H1 (cell line): ENCODE data around the gene FAM168B. TPM values are rescaled to one million over a fixed set of nuclear protein-coding genes. Genes with fewer than 3 reads are reported as not detected.

Source experiments
- CTCF ChIA-PET: fragments of 300-600 bp; sonication (Branson Sonifier 250); formaldehyde crosslinking; loops from one replicate; lab custom pipeline; 2021; ENCODE audit not compliant: partially characterized antibody; lab: Charles Lee
- POLR2A ChIA-PET: fragments of 300-600 bp; sonication (Branson Sonifier 250); formaldehyde crosslinking; loops from one replicate; lab custom pipeline; 2021; ENCODE audit warnings: inconsistent platforms; ENCODE audit not compliant: partially characterized antibody; lab: Charles Lee
- DNase-seq, 2 experiments: peaks; one replicate each; pipeline versions ENCODE4 v3.0.0 to v3.0.0-alpha.2; 2010 to 2022; ENCODE audit warnings: low spot score in 2 of 2, low read depth in 1 of 2, mixed read lengths in 1 of 2
- FAIRE-seq: peaks from 2 replicates; lab custom pipeline; 2011; peaks lifted over from hg19 to GRCh38; lab: Jason Lieb, UNC
- H2AFZ ChIP-seq: 2 replicates; pipeline ENCODE4 v1.8.1; 2012; ENCODE audit warnings: low read length, inconsistent platforms
- H2AK5ac ChIP-seq: 2 replicates; pipeline ENCODE4 v1.6.1; 2013; ENCODE audit warnings: low read depth, low read length
- H2BK120ac ChIP-seq: replicated peaks from 2 replicates; pipeline ENCODE3; 2013; ENCODE audit warnings: low read depth, low read length, inconsistent platforms
- H2BK12ac ChIP-seq: 2 replicates; pipeline ENCODE4 v1.6.1; 2013; ENCODE audit warnings: low read depth, low read length
- H2BK15ac ChIP-seq: 2 replicates; pipeline ENCODE4 v1.6.1; 2013; ENCODE audit warnings: low read length
- H2BK20ac ChIP-seq: 2 replicates; pipeline ENCODE4 v1.6.1; 2013; ENCODE audit warnings: low read length
- H2BK5ac ChIP-seq: 2 replicates; pipeline ENCODE4 v1.6.1; 2013; ENCODE audit warnings: low read depth, low read length
- H3K14ac ChIP-seq: 2 replicates; pipeline ENCODE4 v1.6.1; 2013; ENCODE audit warnings: inconsistent platforms; ENCODE audit not compliant: insufficient read length
- H3K18ac ChIP-seq: 2 replicates; pipeline ENCODE4 v1.6.1; 2013; ENCODE audit warnings: low read length; ENCODE audit errors: extremely low read depth
- H3K23ac ChIP-seq: 2 replicates; pipeline ENCODE4 v1.6.1; 2013; ENCODE audit warnings: inconsistent platforms; ENCODE audit not compliant: insufficient read length
- H3K23me2 ChIP-seq: 2 replicates; pipeline ENCODE4 v1.6.1; 2013; ENCODE audit warnings: low read depth, low read length
- H3K27ac ChIP-seq: 2 replicates; pipeline ENCODE4 v1.6.1; 2011; ENCODE audit warnings: low read depth, low read length, inconsistent platforms
- H3K27me3 ChIP-seq, 4 experiments: replicated peaks in 1 of 4; 1 replicate in 1 of 4; 2 replicates in 3 of 4; pipeline versions ENCODE4 v1.6.1 to v1.8.1; 2011 to 2013; ENCODE audit warnings: low read length in 3 of 4, mild to moderate bottlenecking in 3 of 4, inconsistent platforms in 2 of 4, mixed read lengths in 2 of 4, moderate library complexity in 1 of 4; ENCODE audit not compliant: control insufficient read depth in 3 of 4, insufficient read depth in 3 of 4; ENCODE audit errors: extremely low read depth in 1 of 4
- H3K36me3 ChIP-seq, 4 experiments: 2 replicates each; pipeline versions ENCODE4 v1.6.1 to v1.8.1; 2011 to 2013; ENCODE audit warnings: mild to moderate bottlenecking in 4 of 4, low read length in 3 of 4, moderate library complexity in 2 of 4, control low read depth in 1 of 4, inconsistent platforms in 1 of 4; ENCODE audit not compliant: insufficient read depth in 4 of 4, control insufficient read depth in 2 of 4
- H3K4ac ChIP-seq: replicated peaks from 2 replicates; pipeline ENCODE3; 2013; ENCODE audit warnings: low read length, low read depth, mixed read lengths, inconsistent platforms; ENCODE audit not compliant: insufficient read length
- H3K4me1 ChIP-seq, 4 experiments: replicated peaks in 1 of 4; 1 replicate in 1 of 4; 2 replicates in 3 of 4; pipeline versions ENCODE4 v1.6.1 to v1.8.1; 2011 to 2013; ENCODE audit warnings: low read length in 3 of 4, inconsistent platforms in 2 of 4, mixed read lengths in 1 of 4; ENCODE audit not compliant: insufficient read depth in 4 of 4, control insufficient read depth in 3 of 4
- H3K4me2 ChIP-seq, 2 experiments: 2 replicates each; pipeline versions ENCODE4 v1.6.1 to v1.8.1; 2011 to 2013; ENCODE audit warnings: low read depth in 2 of 2, low read length in 2 of 2, control low read depth in 1 of 2, inconsistent platforms in 1 of 2, mild to moderate bottlenecking in 1 of 2; ENCODE audit not compliant: insufficient read depth in 1 of 2
- H3K4me3 ChIP-seq, 4 experiments: fragments of 200-600, 300-600 bp in 1 of 4; sonication (generic), shearing (Covaris generic), sonication (Bioruptor Twin) in 1 of 4; 2 replicates each; pipeline versions ENCODE4 v1.5.1 to v1.8.1; 2011 to 2016; ENCODE audit warnings: low read length in 4 of 4, low read depth in 3 of 4, control low read depth in 2 of 4, inconsistent platforms in 2 of 4, mild to moderate bottlenecking in 2 of 4, mixed read lengths in 1 of 4, moderate library complexity in 1 of 4; ENCODE audit not compliant: insufficient read depth in 2 of 4; ENCODE audit errors: extremely low read depth in 1 of 4
- H3K56ac ChIP-seq: replicated peaks from 2 replicates; pipeline ENCODE3; 2013; ENCODE audit warnings: low read depth, mild to moderate bottlenecking, mixed read lengths, low read length, inconsistent platforms; ENCODE audit not compliant: insufficient read length
- H3K79me1 ChIP-seq: 2 replicates; pipeline ENCODE4 v1.6.1; 2013; ENCODE audit warnings: low read depth, low read length, control low read depth
- H3K79me2 ChIP-seq, 2 experiments: 2 replicates each; pipeline versions ENCODE4 v1.6.1 to v1.8.1; 2012 to 2013; ENCODE audit warnings: low read length in 2 of 2, mild to moderate bottlenecking in 2 of 2, inconsistent platforms in 1 of 2; ENCODE audit not compliant: insufficient read depth in 2 of 2, control insufficient read depth in 1 of 2
- H3K9ac ChIP-seq, 4 experiments: replicated peaks in 1 of 4; 1 replicate in 1 of 4; 2 replicates in 3 of 4; pipeline versions ENCODE4 v1.6.1 to v1.8.1; 2011 to 2013; ENCODE audit warnings: low read depth in 3 of 4, low read length in 3 of 4, control low read depth in 2 of 4, mild to moderate bottlenecking in 2 of 4, moderate library complexity in 2 of 4, inconsistent platforms in 1 of 4; ENCODE audit errors: extremely low read depth in 1 of 4
- H3K9me3 ChIP-seq, 2 experiments: 2 replicates each; pipeline versions ENCODE4 v1.6.1 to v1.8.1; 2012 to 2013; ENCODE audit warnings: mild to moderate bottlenecking in 2 of 2, moderate library complexity in 2 of 2, control low read depth in 1 of 2, inconsistent platforms in 1 of 2, low read depth in 1 of 2, low read length in 1 of 2, mixed read lengths in 1 of 2; ENCODE audit not compliant: insufficient read depth in 2 of 2
- H4K20me1 ChIP-seq, 2 experiments: replicated peaks in 1 of 2; 2 replicates each; pipeline versions ENCODE3 to v1.8.1; 2011 to 2013; ENCODE audit warnings: inconsistent platforms in 2 of 2, low read length in 2 of 2, mild to moderate bottlenecking in 1 of 2; ENCODE audit not compliant: insufficient read depth in 2 of 2, control insufficient read depth in 1 of 2
- H4K5ac ChIP-seq: 2 replicates; pipeline ENCODE4 v1.6.1; 2013; ENCODE audit warnings: low read length, low read depth, mixed read lengths, inconsistent platforms; ENCODE audit not compliant: insufficient read length
- H4K8ac ChIP-seq: 2 replicates; pipeline ENCODE4 v1.8.0; 2013; ENCODE audit warnings: mild to moderate bottlenecking, moderate library complexity, low read length, inconsistent platforms; ENCODE audit not compliant: insufficient read depth; ENCODE audit errors: extremely low read depth
- H4K91ac ChIP-seq: replicated peaks from 2 replicates; pipeline ENCODE3; 2013; ENCODE audit warnings: low read length, mixed read lengths, inconsistent platforms; ENCODE audit not compliant: insufficient read length
- ASH2L ChIP-seq: fragments of 200-600, 300-600 bp; sonication (generic); IDR thresholded peaks from one replicate; pipeline ENCODE4 v1.7.1; 2017; ENCODE audit warnings: low read length
- BRCA1 ChIP-seq: IDR thresholded peaks from 2 replicates; pipeline ENCODE4 v1.6.1; 2012; ENCODE audit warnings: low read depth, low read length, improper control_type of control experiment
- MAFK ChIP-seq: IDR thresholded peaks from 2 replicates; pipeline ENCODE4 v1.6.1; 2012; ENCODE audit warnings: low read depth, mild to moderate bottlenecking, improper control_type of control experiment, low read length
- NRF1 ChIP-seq: IDR thresholded peaks from 2 replicates; pipeline ENCODE4 v1.6.1; 2011; ENCODE audit warnings: mild to moderate bottlenecking, low read depth, low read length, improper control_type of control experiment
- SP1 ChIP-seq: IDR thresholded peaks from 2 replicates; pipeline ENCODE4 v1.6.1; 2011; ENCODE audit warnings: low read depth, low read length
- WGBS, 2 experiments: shearing (Covaris generic) in 1 of 2; methylation state at CpG; one replicate each; pipeline versions ENCODE4 v1.1.6 to v1.1.7; 2013 to 2015; ENCODE audit warnings: low lambda C conversion rate in 2 of 2, mixed read lengths in 2 of 2, inconsistent platforms in 1 of 2, low coverage in 1 of 2, missing lambda C conversion rate in 1 of 2; ENCODE audit not compliant: insufficient replicate concordance in 2 of 2, insufficient coverage in 1 of 2, insufficient read length in 1 of 2; ENCODE audit errors: extremely low coverage in 1 of 2, missing lambda C conversion rate in 1 of 2; 5-methylcytosine and 5-hydroxymethylcytosine counted together
- polyA plus RNA-seq, 7 experiments: library from polyadenylated mRNA; depleted of rRNA in 3 of 7; stranded (reverse) in 5 of 7; unstranded in 2 of 7; fragments of >200 nt in 5 of 7; fragments of 200-250 nt in 2 of 7; gene quantifications; 1 replicate in 5 of 7; 2 replicates in 1 of 7; 4 replicates in 1 of 7; pipeline versions ENCODE4 v1.2.1 to v1.2.3, GENCODE V29; 2011 to 2013; ENCODE audit warnings: missing spikeins in 2 of 7, mixed read lengths in 2 of 7
- total RNA-seq: library from RNA; stranded (reverse); fragmentation: NEBNext Ultra II Directional; extraction: Animal tissue kit (Norgen Biotek cat#: 25700); gene quantifications from 2 replicates; pipeline ENCODE4 v1.2.1, GENCODE V29; 2021
- TF ChIP-seq, protein P1 (sequence below): IDR thresholded peaks from 2 replicates; pipeline ENCODE4 v1.6.1; 2011; ENCODE audit warnings: low read length, improper control_type of control experiment

Gene FAM168B
- total and polyA plus RNA-seq, 2 of the 8 experiments (the other 6 are each of a cell fraction or from before 2014, with no cell fraction given) = 61.9 to 123 TPM

DNA sequence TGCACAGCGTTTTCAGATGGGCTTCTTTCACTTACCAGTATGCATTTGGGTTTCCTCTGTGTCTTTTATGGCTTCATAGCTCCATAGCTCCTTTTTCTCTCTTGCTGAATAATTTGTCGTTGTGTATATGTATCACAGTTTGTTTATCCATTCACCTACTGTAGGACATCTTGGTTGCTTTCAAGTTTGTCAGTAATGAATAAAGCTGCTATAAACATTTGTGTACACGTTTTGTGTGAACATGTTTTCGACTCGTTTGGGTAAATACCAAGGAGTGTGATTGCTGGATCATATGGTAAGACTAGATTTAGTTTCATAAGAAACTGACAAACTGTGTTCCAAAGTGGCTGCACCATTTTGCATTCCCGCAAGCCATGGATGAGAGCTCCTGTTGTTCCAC, 94.7 kb downstream of the FAM168B start:
- DNase-seq (no peak), FAIRE-seq (no peak)
- WGBS, 2 experiments = 80% methylated on average over 6 of the region's 6 CpGs; no CpG with 5 or more reads in 1 of the 2 experiments
- Histone ChIP-seq H3K27ac (no peak overlapping the region), H4K20me1 (no peaks in the 10 kb centered on the region), H2AFZ (no peak overlapping the region), H2BK120ac (no peak overlapping the region), H2BK12ac (no peak overlapping the region), H2AK5ac (no peak overlapping the region), H3K4ac (no peak overlapping the region), H3K36me3 (no peaks in the 10 kb centered on the region), H2BK15ac (no peak overlapping the region), H3K4me1 (no peaks in the 10 kb centered on the region), H2BK5ac (no peak overlapping the region), H3K79me2 (no peaks in the 10 kb centered on the region), H4K8ac (no peak overlapping the region), H3K79me1 (no peaks in the 10 kb centered on the region), H4K5ac (no peak overlapping the region), H3K23ac (no peak overlapping the region), H3K23me2 (no peaks in the 10 kb centered on the region), H4K91ac (no peak overlapping the region), H3K9me3 (no peaks in the 10 kb centered on the region), H2BK20ac (no peak overlapping the region), H3K14ac (no peak overlapping the region), H3K18ac (no peak overlapping the region), H3K4me3 (no peak overlapping the region), H3K27me3 (no peaks in the 10 kb centered on the region), H3K9ac (no peak overlapping the region), H3K56ac (no peak overlapping the region), H3K4me2 (no peak overlapping the region)
- no peak for TF ChIP-seq BRCA1
- TF ChIP-seq, protein P1, sequence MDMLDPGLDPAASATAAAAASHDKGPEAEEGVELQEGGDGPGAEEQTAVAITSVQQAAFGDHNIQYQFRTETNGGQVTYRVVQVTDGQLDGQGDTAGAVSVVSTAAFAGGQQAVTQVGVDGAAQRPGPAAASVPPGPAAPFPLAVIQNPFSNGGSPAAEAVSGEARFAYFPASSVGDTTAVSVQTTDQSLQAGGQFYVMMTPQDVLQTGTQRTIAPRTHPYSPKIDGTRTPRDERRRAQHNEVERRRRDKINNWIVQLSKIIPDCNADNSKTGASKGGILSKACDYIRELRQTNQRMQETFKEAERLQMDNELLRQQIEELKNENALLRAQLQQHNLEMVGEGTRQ = no peak
- TF ChIP-seq NRF1 = no peak
- TF ChIP-seq SP1 = no peak
- TF ChIP-seq MAFK = no peak
- no peak for TF ChIP-seq ASH2L
- ChIA-PET CTCF (interaction anchor here (1.3 kb wide), 1 partner anchor 12 kb away, joined by 3 read pairs; no protein-coding TSS in a partner anchor), POLR2A (interaction anchor here (0.6 to 0.7 kb wide), 2 partner anchors 25 to 94 kb away, joined by 3 to 4 read pairs; no protein-coding TSS in a partner anchor)
